H9 (cell line): ENCODE results near the gene ADRA2A. TPM values are rescaled to one million over a fixed set of nuclear protein-coding genes. Genes with fewer than 3 reads are reported as not detected.

ENCODE experiments used
- DNase-seq: peaks from one replicate; pipeline ENCODE4 v3.0.0-alpha.2; 2017
- H2AFZ ChIP-seq: one replicate; pipeline ENCODE4 v1.6.1; 2013; ENCODE audit warnings: mild to moderate bottlenecking, low read length, control low read depth, moderate library complexity
- H2AK5ac ChIP-seq: 2 replicates; pipeline ENCODE4 v1.6.1; 2013; ENCODE audit warnings: low read length, control low read depth, mixed read lengths; ENCODE audit not compliant: insufficient read length
- H2BK120ac ChIP-seq: one replicate; pipeline ENCODE4 v1.6.1; 2013; ENCODE audit warnings: low read depth, mild to moderate bottlenecking, low read length, control low read depth, inconsistent platforms; ENCODE audit not compliant: poor library complexity, severe bottlenecking
- H2BK12ac ChIP-seq: 2 replicates; pipeline ENCODE4 v1.6.1; 2013; ENCODE audit warnings: low read length, control low read depth, mixed read lengths, low read depth; ENCODE audit not compliant: insufficient read length
- H2BK15ac ChIP-seq: 2 replicates; pipeline ENCODE4 v1.6.1; 2013; ENCODE audit warnings: low read depth, low read length, control low read depth
- H2BK20ac ChIP-seq: one replicate; pipeline ENCODE4 v1.6.1; 2013; ENCODE audit warnings: low read depth, mild to moderate bottlenecking, low read length, control low read depth, inconsistent platforms; ENCODE audit not compliant: poor library complexity, severe bottlenecking
- H2BK5ac ChIP-seq: 2 replicates; pipeline ENCODE4 v1.6.1; 2013; ENCODE audit warnings: low read length, control low read depth, mixed read lengths; ENCODE audit not compliant: insufficient read length
- H3K14ac ChIP-seq: 2 replicates; pipeline ENCODE4 v1.6.1; 2013; ENCODE audit warnings: low read length, control low read depth; ENCODE audit not compliant: insufficient read depth
- H3K18ac ChIP-seq: 2 replicates; pipeline ENCODE4 v1.6.1; 2013; ENCODE audit warnings: low read depth, mild to moderate bottlenecking, mixed read lengths, low read length, control low read depth; ENCODE audit not compliant: insufficient read length
- H3K23ac ChIP-seq: 2 replicates; pipeline ENCODE4 v1.6.1; 2013; ENCODE audit warnings: low read length, control low read depth, mixed read lengths, low read depth; ENCODE audit not compliant: insufficient read length
- H3K23me2 ChIP-seq: 2 replicates; pipeline ENCODE4 v1.6.1; 2013; ENCODE audit warnings: low read depth, mild to moderate bottlenecking, mixed read lengths, low read length, control low read depth; ENCODE audit not compliant: insufficient read length, poor library complexity, severe bottlenecking
- H3K27ac ChIP-seq: 2 replicates; pipeline ENCODE4 v1.5.1; 2013; ENCODE audit warnings: low read length, control low read depth, mixed read lengths, low read depth; ENCODE audit not compliant: insufficient read length
- H3K27me3 ChIP-seq: 2 replicates; pipeline ENCODE4 v1.6.1; 2013; ENCODE audit warnings: low read length, control low read depth, inconsistent platforms; ENCODE audit not compliant: insufficient read depth
- H3K4ac ChIP-seq: 2 replicates; pipeline ENCODE4 v1.6.1; 2013; ENCODE audit warnings: low read depth, mild to moderate bottlenecking, control low read depth, inconsistent platforms, low read length, moderate library complexity
- H3K4me1 ChIP-seq: 2 replicates; pipeline ENCODE4 v1.6.1; 2013; ENCODE audit warnings: low read length, control low read depth, inconsistent platforms; ENCODE audit not compliant: insufficient read depth
- H3K4me2 ChIP-seq: 2 replicates; pipeline ENCODE4 v1.6.1; 2013; ENCODE audit warnings: low read length, control low read depth, mixed read lengths; ENCODE audit not compliant: insufficient read length, insufficient read depth
- H3K56ac ChIP-seq: 2 replicates; pipeline ENCODE4 v1.6.1; 2013; ENCODE audit warnings: low read depth, mild to moderate bottlenecking, mixed read lengths, low read length, control low read depth; ENCODE audit not compliant: insufficient read length
- H3K79me1 ChIP-seq: 2 replicates; pipeline ENCODE4 v1.6.1; 2013; ENCODE audit warnings: low read depth, mild to moderate bottlenecking, moderate library complexity, low read length, control low read depth, inconsistent platforms; ENCODE audit not compliant: insufficient read depth, poor library complexity, severe bottlenecking
- H3K79me2 ChIP-seq: 2 replicates; pipeline ENCODE4 v1.6.1; 2013; ENCODE audit warnings: low read length, control low read depth, inconsistent platforms; ENCODE audit not compliant: insufficient read depth
- H3K9ac ChIP-seq: 2 replicates; pipeline ENCODE4 v1.6.1; 2013; ENCODE audit warnings: low read length, control low read depth, mixed read lengths; ENCODE audit not compliant: insufficient read length; ENCODE audit errors: extremely low read depth
- H3K9me3 ChIP-seq: one replicate; pipeline ENCODE4 v1.6.1; 2013; ENCODE audit warnings: low read depth, low read length, inconsistent platforms; ENCODE audit not compliant: control insufficient read depth
- H3T11ph ChIP-seq: one replicate; pipeline ENCODE4 v1.6.1; 2013; ENCODE audit warnings: mild to moderate bottlenecking, low read length, control low read depth, inconsistent platforms
- H4K20me1 ChIP-seq: one replicate; pipeline ENCODE4 v1.6.1; 2013; ENCODE audit not compliant: control insufficient read depth, insufficient read length, insufficient read depth
- H4K5ac ChIP-seq: 2 replicates; pipeline ENCODE4 v1.6.1; 2013; ENCODE audit warnings: low read depth, mild to moderate bottlenecking, mixed read lengths, low read length, control low read depth; ENCODE audit not compliant: insufficient read length
- H4K8ac ChIP-seq: replicated peaks from 2 replicates; pipeline ENCODE4 v1.6.1; 2013; ENCODE audit warnings: low read length, control low read depth, mixed read lengths, low read depth; ENCODE audit not compliant: insufficient read length
- H4K91ac ChIP-seq: 2 replicates; pipeline ENCODE4 v1.6.1; 2013; ENCODE audit warnings: low read depth, mild to moderate bottlenecking, moderate library complexity, mixed read lengths, low read length, control low read depth; ENCODE audit not compliant: insufficient read length
- H3K27ac Mint-ChIP-seq, 3 experiments: 2 replicates in 2 of 3; 3 replicates in 1 of 3; pipeline ENCODE4 v1.8.0; 2020 to 2021; ENCODE audit warnings: mixed read lengths in 3 of 3, mild to moderate bottlenecking in 1 of 3, moderate library complexity in 1 of 3
- H3K27me3 Mint-ChIP-seq: 2 replicates; pipeline ENCODE4 v1.8.0; 2021; ENCODE audit warnings: low read depth, mild to moderate bottlenecking, moderate library complexity, mixed read lengths
- H3K36me3 Mint-ChIP-seq, 3 experiments: 2 replicates in 2 of 3; 3 replicates in 1 of 3; pipeline ENCODE4 v1.8.0; 2020 to 2021; ENCODE audit warnings: low read depth in 3 of 3, mixed read lengths in 3 of 3; ENCODE audit not compliant: insufficient read depth in 1 of 3
- H3K4me1 Mint-ChIP-seq, 2 experiments: 2 replicates each; pipeline ENCODE4 v1.8.0; 2020; ENCODE audit warnings: mixed read lengths in 2 of 2
- H3K4me3 Mint-ChIP-seq, 2 experiments: 2 replicates in 1 of 2; 3 replicates in 1 of 2; pipeline ENCODE4 v1.8.0; 2020 to 2021; ENCODE audit warnings: mild to moderate bottlenecking in 2 of 2, mixed read lengths in 2 of 2, moderate library complexity in 1 of 2
- H3K9me3 Mint-ChIP-seq, 2 experiments: 2 replicates in 1 of 2; 3 replicates in 1 of 2; pipeline ENCODE4 v1.8.0; 2020; ENCODE audit warnings: mild to moderate bottlenecking in 2 of 2, mixed read lengths in 2 of 2, moderate library complexity in 1 of 2
- CTCF ChIP-seq: fragments of 200-600 bp; sonication (generic); conservative IDR thresholded peaks from 3 replicates; pipeline ENCODE4 v1.8.0; 2021; ENCODE audit warnings: antibody characterized with exemption, mild to moderate bottlenecking
- WGBS: extraction: QIAGEN DNeasy Blood & Tissue Kit; methylation state at CpG from one replicate; pipeline ENCODE4 v1.1.7; 2013; ENCODE audit warnings: missing lambda C conversion rate, low lambda C conversion rate, mixed read lengths; ENCODE audit not compliant: insufficient read length; ENCODE audit errors: extremely low coverage; 5-methylcytosine and 5-hydroxymethylcytosine counted together
- total RNA-seq: library from RNA; stranded (reverse); gene quantifications from 2 replicates; pipeline ENCODE4 v1.2.1, GENCODE V29; 2021

Gene ADRA2A
- total RNA-seq, 1 experiment from 2014 or later, result 1.4 TPM

GRCh38 chr10:111107846-111108245 lies 31.0 kb downstream of the ADRA2A start:
- TF ChIP-seq CTCF, result no peak
- H3K36me3 Mint-ChIP-seq, result no peaks in the 10 kb centered on the region; a peak in 1 of 7 replicates
- Histone ChIP-seq H3K27me3 (no peaks in the 10 kb centered on the region), H2BK120ac (no peak overlapping the region), H3K9me3 (no peaks in the 10 kb centered on the region), H3K23ac (no peak overlapping the region), H2AK5ac (no peak overlapping the region), H3K79me2 (no peaks in the 10 kb centered on the region), H3K9ac (no peak overlapping the region), H3K4ac (no peak overlapping the region), H3T11ph (no peak overlapping the region), H2BK12ac (no peak overlapping the region), H2BK20ac (no peak overlapping the region), H3K14ac (no peak overlapping the region), H3K23me2 (no peaks in the 10 kb centered on the region), H3K4me2 (no peak overlapping the region), H4K91ac (no peak overlapping the region), H2BK5ac (no peak overlapping the region), H2AFZ (no peak overlapping the region), H3K4me1 (no peaks in the 10 kb centered on the region), H4K20me1 (no peaks in the 10 kb centered on the region), H4K5ac (no peak overlapping the region), H4K8ac (no peak overlapping the region), H2BK15ac (no peak overlapping the region), H3K18ac (no peak overlapping the region), H3K79me1 (no peaks in the 10 kb centered on the region), H3K27ac (no peak overlapping the region), H3K56ac (no peak overlapping the region)
- H3K4me1 Mint-ChIP-seq, result peaks cover 3 to 5% of the 10 kb centered on the region in 2 experiments
- H3K9me3 Mint-ChIP-seq, result no peaks in the 10 kb centered on the region; a peak in 1 of 5 replicates
- H3K27ac Mint-ChIP-seq, result no peak overlapping the region
- no peak overlapping the region for H3K4me3 Mint-ChIP-seq
- peaks cover 9% of the 10 kb centered on the region for H3K27me3 Mint-ChIP-seq
- no CpG with 5 or more reads among the region's 4 CpGs for WGBS
- DNase-seq, result no peak
